ENCODE results near the gene SPOCK2. TPM values are rescaled to one million over a fixed set of nuclear protein-coding genes. Genes with fewer than 3 reads are reported as not detected.

The SPOCK2 gene
- polyA plus RNA-seq, 1 donor (not counting 4 experiments of a cell fraction or from before 2014, with no cell fraction given) = 0.14 TPM

DNA sequence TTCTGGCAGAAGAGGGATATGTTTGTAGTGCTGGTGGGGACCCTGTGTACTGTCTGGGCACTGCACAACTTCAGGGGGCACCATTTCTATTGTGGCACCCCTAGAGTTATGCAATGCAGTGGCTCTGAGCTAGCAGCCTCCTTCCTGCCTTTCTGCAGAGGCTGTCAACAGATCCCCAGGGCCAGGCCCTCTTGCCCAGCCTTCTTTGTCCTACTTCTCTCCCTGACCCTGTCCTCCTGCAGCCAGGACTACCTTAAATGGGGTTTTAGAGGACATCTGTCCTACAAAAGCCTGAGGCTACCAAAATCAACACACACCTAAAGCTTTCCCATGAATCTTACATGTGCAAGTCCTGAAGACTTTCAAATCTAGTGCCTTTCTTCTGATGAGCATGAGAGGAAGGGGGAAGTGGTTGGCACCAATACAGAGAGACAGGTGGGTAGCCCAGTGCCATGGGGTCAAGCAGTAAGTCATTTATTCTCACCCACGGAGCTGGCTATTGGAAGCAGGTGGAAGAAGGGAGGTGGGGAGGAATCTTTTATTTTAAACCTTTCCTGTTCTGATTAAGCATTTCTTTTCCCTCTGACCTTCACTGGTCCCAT is 2.4 kb downstream of the SPOCK2 start:
- Histone ChIP-seq H3K9me3 (ENCODE audit: control insufficient read depth, low read depth, low read length) (no peaks in the 10 kb centered on the region), H3K4me1 (ENCODE audit: control insufficient read depth, extremely low read depth, insufficient read depth, low read length) (peaks cover 19% of the 10 kb centered on the region), H3K9me1 (ENCODE audit: control insufficient read depth, extremely low read depth, insufficient read depth, low read length) (no peaks in the 10 kb centered on the region), H2AFZ (ENCODE audit: control insufficient read depth, low read length) (no peak overlapping the region), H4K20me1 (ENCODE audit: control insufficient read depth, extremely low read depth, insufficient read depth, low read length) (no peaks in the 10 kb centered on the region), H3K4me3 (ENCODE audit: control insufficient read depth in 2 of 3, extremely low read depth in 1 of 3, insufficient read depth in 2 of 3, low read depth in 1 of 3, low read length in 3 of 3) (no peak overlapping the region), H3K27me3 (ENCODE audit: control insufficient read depth, extremely low read depth, insufficient read depth, low read length) (peaks cover 28% of the 10 kb centered on the region), H3K27ac (ENCODE audit: control insufficient read depth, insufficient read depth, low read length) (no peak overlapping the region), H3K4me2 (ENCODE audit: control insufficient read depth, extremely low read depth, insufficient read depth, low read depth, low read length) (no peak overlapping the region), H3K9ac (ENCODE audit: control insufficient read depth, extremely low read depth, insufficient read depth, low read length) (no peak overlapping the region), H3K79me2 (ENCODE audit: control insufficient read depth, insufficient read depth, low read length) (no peaks in the 10 kb centered on the region), H3K36me3 (ENCODE audit: control insufficient read depth in 2 of 2, extremely low read depth in 1 of 2, insufficient read depth in 2 of 2, low read length in 2 of 2) (no peaks in the 10 kb centered on the region)
- FAIRE-seq (no peak), DNase-seq (ENCODE audit: low read depth, low spot score) (no peak)
- dilution Hi-C loops (cut with MboI; ENCODE audit: extremely low pct_ligation_motif_present, low sequenced_read_pairs) = no loop called here
- no peak for TF ChIP-seq EZH2 (IDR thresholded peaks at IDR 0.05; ENCODE audit: low read length)
- TF ChIP-seq, protein P1, sequence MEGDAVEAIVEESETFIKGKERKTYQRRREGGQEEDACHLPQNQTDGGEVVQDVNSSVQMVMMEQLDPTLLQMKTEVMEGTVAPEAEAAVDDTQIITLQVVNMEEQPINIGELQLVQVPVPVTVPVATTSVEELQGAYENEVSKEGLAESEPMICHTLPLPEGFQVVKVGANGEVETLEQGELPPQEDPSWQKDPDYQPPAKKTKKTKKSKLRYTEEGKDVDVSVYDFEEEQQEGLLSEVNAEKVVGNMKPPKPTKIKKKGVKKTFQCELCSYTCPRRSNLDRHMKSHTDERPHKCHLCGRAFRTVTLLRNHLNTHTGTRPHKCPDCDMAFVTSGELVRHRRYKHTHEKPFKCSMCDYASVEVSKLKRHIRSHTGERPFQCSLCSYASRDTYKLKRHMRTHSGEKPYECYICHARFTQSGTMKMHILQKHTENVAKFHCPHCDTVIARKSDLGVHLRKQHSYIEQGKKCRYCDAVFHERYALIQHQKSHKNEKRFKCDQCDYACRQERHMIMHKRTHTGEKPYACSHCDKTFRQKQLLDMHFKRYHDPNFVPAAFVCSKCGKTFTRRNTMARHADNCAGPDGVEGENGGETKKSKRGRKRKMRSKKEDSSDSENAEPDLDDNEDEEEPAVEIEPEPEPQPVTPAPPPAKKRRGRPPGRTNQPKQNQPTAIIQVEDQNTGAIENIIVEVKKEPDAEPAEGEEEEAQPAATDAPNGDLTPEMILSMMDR (optimal IDR thresholded peaks at IDR 0.05 in 1 of 3, IDR thresholded peaks at IDR 0.05 in 1 of 3, conservative IDR thresholded peaks at IDR 0.05 in 1 of 3; ENCODE audit: extremely low read depth in 1 of 3, insufficient read depth in 2 of 3, low read length in 3 of 3) = no peak

DNA sequence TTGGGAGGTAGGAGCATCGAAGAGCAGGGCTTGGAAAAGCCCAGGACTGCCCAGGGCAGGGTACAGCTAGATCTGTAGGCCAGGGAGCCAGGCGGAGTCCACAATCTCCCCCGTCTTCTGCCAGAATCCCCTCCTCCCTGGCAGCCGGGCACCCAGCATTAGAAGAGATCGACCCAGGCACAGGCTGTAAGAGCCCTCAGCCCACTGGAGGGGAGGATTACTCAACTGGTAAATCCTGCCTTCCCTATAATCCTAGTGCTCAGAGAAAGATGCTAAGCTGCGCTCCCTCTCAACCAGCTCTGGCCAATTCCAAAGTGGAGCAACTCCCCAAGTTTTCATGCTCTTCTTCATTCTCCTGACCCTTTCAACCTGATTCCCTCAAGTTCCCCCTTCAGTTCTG is 3.2 kb downstream of the SPOCK2 start:
- Histone ChIP-seq H3K79me2 (ENCODE audit: control insufficient read depth, insufficient read depth, low read length) (no peaks in the 10 kb centered on the region), H3K4me1 (ENCODE audit: control insufficient read depth, extremely low read depth, insufficient read depth, low read length) (peaks cover 14% of the 10 kb centered on the region), H4K20me1 (ENCODE audit: control insufficient read depth, extremely low read depth, insufficient read depth, low read length) (no peaks in the 10 kb centered on the region), H3K9ac (ENCODE audit: control insufficient read depth, extremely low read depth, insufficient read depth, low read length) (no peak overlapping the region), H3K9me1 (ENCODE audit: control insufficient read depth, extremely low read depth, insufficient read depth, low read length) (no peaks in the 10 kb centered on the region), H3K4me3 (ENCODE audit: control insufficient read depth in 2 of 3, extremely low read depth in 1 of 3, insufficient read depth in 2 of 3, low read depth in 1 of 3, low read length in 3 of 3) (no peak overlapping the region), H3K4me2 (ENCODE audit: control insufficient read depth, extremely low read depth, insufficient read depth, low read depth, low read length) (no peak overlapping the region), H2AFZ (ENCODE audit: control insufficient read depth, low read length) (no peak overlapping the region), H3K27ac (ENCODE audit: control insufficient read depth, insufficient read depth, low read length) (no peak overlapping the region), H3K36me3 (ENCODE audit: control insufficient read depth in 2 of 2, extremely low read depth in 1 of 2, insufficient read depth in 2 of 2, low read length in 2 of 2) (no peaks in the 10 kb centered on the region), H3K9me3 (ENCODE audit: control insufficient read depth, low read depth, low read length) (no peaks in the 10 kb centered on the region), H3K27me3 (ENCODE audit: control insufficient read depth, extremely low read depth, insufficient read depth, low read length) (peaks cover 28% of the 10 kb centered on the region)
- dilution Hi-C loops (cut with MboI; ENCODE audit: extremely low pct_ligation_motif_present, low sequenced_read_pairs) = no loop called here
- TF ChIP-seq EZH2 (IDR thresholded peaks at IDR 0.05; ENCODE audit: low read length) = no peak
- TF ChIP-seq, protein P1 (optimal IDR thresholded peaks at IDR 0.05 in 1 of 3, IDR thresholded peaks at IDR 0.05 in 1 of 3, conservative IDR thresholded peaks at IDR 0.05 in 1 of 3; ENCODE audit: extremely low read depth in 1 of 3, insufficient read depth in 2 of 3, low read length in 3 of 3) = no peak
- DNase-seq (ENCODE audit: low read depth, low spot score) (no peak), FAIRE-seq (no peak)
